Ishikawa (cell line): ENCODE data around the gene TNS3.

Experiments used
- CEBPB ChIP-seq: IDR thresholded peaks from 2 replicates; pipeline ENCODE4 v1.6.1; 2012
- CREB1 ChIP-seq: IDR thresholded peaks from 2 replicates; pipeline ENCODE4 v1.6.1; 2012; ENCODE audit warnings: low read depth
- EGR1 ChIP-seq: IDR thresholded peaks from 2 replicates; pipeline ENCODE4 v1.6.1; 2012
- EP300 ChIP-seq: IDR thresholded peaks from 2 replicates; pipeline ENCODE4 v1.6.1; 2012; ENCODE audit warnings: borderline replicate concordance
- FOXM1 ChIP-seq: IDR thresholded peaks from 2 replicates; pipeline ENCODE4 v1.6.1; 2012; ENCODE audit warnings: low read depth, borderline replicate concordance
- NFIC ChIP-seq: IDR thresholded peaks from 2 replicates; pipeline ENCODE4 v1.6.1; 2012
- RAD21 ChIP-seq: IDR thresholded peaks from 2 replicates; pipeline ENCODE4 v1.6.1; 2012; ENCODE audit warnings: low read depth
- TAF1 ChIP-seq: IDR thresholded peaks from 2 replicates; pipeline ENCODE4 v1.6.1; 2012; ENCODE audit warnings: low read depth, mild to moderate bottlenecking
- TCF12 ChIP-seq: IDR thresholded peaks from 2 replicates; pipeline ENCODE4 v1.6.1; 2012; ENCODE audit warnings: low read depth
- TEAD4 ChIP-seq: IDR thresholded peaks from 2 replicates; pipeline ENCODE4 v1.6.1; 2012
- YY1 ChIP-seq: IDR thresholded peaks from 2 replicates; pipeline ENCODE4 v1.6.1; 2012; ENCODE audit warnings: low read depth
- ZBTB7A ChIP-seq: IDR thresholded peaks from 2 replicates; pipeline ENCODE4 v1.6.1; 2012; ENCODE audit warnings: low read depth
- TF ChIP-seq, protein P1 (sequence below): IDR thresholded peaks from 2 replicates; pipeline ENCODE4 v1.6.1; 2012; ENCODE audit warnings: low read depth, mild to moderate bottlenecking
- TF ChIP-seq, protein P2 (sequence below): IDR thresholded peaks from 2 replicates; pipeline ENCODE4 v1.6.1; 2012
- TF ChIP-seq, protein P3 (sequence below): IDR thresholded peaks from 2 replicates; pipeline ENCODE4 v1.6.1; 2012

The TNS3 gene

DNA sequence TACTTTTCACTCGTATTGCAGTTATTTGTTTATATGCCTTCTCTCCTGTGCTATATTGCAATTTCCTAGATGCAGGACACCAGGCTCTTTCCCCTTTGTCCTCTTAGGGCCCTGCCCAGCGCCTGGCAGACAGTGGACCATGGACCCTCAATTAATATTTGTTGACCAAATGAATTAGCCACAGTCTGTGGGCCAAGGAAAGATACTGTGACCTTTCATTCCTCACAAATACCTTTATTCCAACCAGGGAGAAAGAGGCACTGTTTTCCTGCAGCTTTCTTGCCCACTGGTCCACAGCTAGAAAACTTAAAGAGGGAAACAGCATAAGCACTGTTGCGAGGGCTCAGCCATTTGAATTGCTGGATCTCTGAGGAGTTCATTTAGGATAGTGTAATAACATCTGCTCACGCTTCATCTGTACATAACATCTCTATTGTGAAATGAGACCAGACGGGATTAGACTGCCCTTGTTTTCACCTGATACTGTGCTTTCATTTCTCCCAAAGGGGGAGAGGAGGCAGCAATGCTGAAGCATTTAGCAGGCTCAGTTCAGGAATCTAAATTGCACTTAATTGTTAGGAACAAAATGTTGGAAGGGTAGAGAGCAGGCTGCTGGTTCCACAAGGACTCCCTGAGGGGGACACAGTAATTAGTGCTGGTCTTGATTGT, 46.7 kb downstream of the TNS3 start:
- TF ChIP-seq NFIC (no peak), CEBPB (no peak), TAF1 (no peak), EP300 (no peak), CREB1 (no peak), TCF12 (no peak), YY1 (no peak), RAD21 (no peak), EGR1 (no peak), TEAD4 (no peak), FOXM1 (no peak)
- TF ChIP-seq, protein P1, sequence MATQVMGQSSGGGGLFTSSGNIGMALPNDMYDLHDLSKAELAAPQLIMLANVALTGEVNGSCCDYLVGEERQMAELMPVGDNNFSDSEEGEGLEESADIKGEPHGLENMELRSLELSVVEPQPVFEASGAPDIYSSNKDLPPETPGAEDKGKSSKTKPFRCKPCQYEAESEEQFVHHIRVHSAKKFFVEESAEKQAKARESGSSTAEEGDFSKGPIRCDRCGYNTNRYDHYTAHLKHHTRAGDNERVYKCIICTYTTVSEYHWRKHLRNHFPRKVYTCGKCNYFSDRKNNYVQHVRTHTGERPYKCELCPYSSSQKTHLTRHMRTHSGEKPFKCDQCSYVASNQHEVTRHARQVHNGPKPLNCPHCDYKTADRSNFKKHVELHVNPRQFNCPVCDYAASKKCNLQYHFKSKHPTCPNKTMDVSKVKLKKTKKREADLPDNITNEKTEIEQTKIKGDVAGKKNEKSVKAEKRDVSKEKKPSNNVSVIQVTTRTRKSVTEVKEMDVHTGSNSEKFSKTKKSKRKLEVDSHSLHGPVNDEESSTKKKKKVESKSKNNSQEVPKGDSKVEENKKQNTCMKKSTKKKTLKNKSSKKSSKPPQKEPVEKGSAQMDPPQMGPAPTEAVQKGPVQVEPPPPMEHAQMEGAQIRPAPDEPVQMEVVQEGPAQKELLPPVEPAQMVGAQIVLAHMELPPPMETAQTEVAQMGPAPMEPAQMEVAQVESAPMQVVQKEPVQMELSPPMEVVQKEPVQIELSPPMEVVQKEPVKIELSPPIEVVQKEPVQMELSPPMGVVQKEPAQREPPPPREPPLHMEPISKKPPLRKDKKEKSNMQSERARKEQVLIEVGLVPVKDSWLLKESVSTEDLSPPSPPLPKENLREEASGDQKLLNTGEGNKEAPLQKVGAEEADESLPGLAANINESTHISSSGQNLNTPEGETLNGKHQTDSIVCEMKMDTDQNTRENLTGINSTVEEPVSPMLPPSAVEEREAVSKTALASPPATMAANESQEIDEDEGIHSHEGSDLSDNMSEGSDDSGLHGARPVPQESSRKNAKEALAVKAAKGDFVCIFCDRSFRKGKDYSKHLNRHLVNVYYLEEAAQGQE, result no peak
- TF ChIP-seq, protein P2, sequence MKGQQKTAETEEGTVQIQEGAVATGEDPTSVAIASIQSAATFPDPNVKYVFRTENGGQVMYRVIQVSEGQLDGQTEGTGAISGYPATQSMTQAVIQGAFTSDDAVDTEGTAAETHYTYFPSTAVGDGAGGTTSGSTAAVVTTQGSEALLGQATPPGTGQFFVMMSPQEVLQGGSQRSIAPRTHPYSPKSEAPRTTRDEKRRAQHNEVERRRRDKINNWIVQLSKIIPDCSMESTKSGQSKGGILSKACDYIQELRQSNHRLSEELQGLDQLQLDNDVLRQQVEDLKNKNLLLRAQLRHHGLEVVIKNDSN, result no peak
- TF ChIP-seq, protein P3, sequence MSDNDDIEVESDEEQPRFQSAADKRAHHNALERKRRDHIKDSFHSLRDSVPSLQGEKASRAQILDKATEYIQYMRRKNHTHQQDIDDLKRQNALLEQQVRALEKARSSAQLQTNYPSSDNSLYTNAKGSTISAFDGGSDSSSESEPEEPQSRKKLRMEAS, result no peak

DNA sequence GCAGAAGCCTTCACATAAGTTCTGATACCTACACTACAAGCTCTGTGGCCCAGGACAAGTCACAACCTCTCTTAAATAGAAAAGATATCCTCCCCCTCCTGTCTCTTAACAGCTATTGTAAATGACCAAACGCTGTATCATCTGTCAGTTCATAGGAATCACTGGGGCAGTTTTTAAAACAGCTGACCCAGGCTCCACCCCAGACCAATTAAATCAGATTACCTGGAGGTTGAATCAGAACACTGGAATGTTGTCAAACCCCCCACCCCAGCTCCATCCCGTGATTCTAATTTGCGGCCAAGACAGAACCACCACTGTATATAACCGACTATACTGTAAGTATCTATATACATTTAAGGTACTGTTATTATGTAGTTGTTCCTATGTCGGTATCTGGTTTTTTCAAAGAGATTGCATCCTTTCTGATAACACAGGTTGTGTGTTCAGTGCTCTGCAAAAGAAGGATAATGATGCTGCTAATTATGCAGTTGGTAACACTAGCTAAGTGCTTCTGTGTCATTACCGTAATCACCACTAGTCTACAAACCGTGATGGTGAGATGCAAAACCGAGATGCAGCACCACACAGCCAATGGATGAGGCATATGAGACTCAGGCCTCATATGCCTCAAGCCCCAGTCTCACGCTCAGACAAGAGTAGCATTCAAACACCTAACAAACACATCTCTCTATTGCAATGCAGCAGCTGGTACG, 47.4 kb downstream of the TNS3 start:
- TF ChIP-seq TEAD4 (peak; percentile 84), NFIC (peak; percentile 55; the same call in 1 of the 2 replicates), TCF12 (peak; percentile 77), EGR1 (no peak), EP300 (peak; percentile 71; the same call in 1 of the 2 replicates), CREB1 (no peak), FOXM1 (peak; percentile 52; the same call in 1 of the 2 replicates), TAF1 (no peak), ZBTB7A (no peak), CEBPB (no peak), RAD21 (peak; percentile 24; the same call in 1 of the 2 replicates), YY1 (no peak)
- TF ChIP-seq, protein P3, result no peak; the same call in 1 of the 2 replicates
- TF ChIP-seq, protein P1, result no peak
- TF ChIP-seq, protein P2, result no peak

DNA sequence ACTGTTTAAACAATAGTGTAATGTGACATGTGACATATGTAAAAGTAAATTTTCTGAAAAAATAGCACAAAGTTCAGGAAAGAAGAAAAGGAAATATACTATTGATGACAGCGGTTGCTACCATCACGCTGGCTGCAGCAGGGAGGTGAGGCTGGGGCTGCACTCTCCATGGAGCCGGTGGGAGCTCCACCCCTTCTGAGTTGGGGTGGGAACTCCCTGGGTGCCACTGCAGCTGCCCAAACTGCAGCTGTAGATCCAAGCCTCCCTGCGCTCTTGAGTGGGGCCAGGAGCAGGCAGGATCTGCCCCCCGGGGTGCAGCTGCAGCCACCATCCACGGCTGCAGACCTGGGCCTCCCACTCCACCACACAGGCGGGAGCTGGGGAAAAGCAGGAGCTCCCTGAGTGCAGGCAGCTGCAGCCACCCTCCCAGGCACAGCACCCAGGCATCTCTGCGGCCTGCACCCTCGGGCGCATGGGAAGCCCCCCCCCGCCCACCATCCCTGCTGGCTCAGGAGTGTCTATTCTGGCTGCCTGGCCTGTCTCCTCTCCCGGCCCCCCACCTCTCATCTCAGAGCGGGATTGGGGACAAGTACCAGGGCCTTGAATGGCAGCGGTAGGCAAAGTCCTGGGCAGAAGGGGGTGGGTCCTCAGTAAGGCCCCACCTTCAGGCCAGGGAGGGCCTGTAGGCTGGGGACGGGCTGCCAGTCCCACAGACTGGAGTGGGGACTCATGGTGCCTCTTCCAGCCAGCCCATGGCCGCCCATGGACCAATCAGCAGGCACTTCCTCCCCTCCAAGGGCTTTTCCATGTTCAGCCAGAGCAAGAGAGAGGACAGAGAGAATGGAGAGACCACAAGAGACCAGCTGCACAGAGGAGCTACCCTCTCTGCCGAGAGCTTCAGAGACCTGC, 50.1 kb downstream of the TNS3 start:
- TF ChIP-seq CEBPB (no peak), ZBTB7A (no peak), YY1 (no peak), NFIC (no peak), FOXM1 (no peak), TEAD4 (no peak), TCF12 (no peak), CREB1 (no peak), EGR1 (no peak), EP300 (no peak), TAF1 (no peak), RAD21 (no peak)
- TF ChIP-seq, protein P1, result no peak
- TF ChIP-seq, protein P3, result no peak
- TF ChIP-seq, protein P2, result no peak
